B cell (primary cell): ENCODE results near the gene DIP2B.

Source experiments
- EZH2 ChIP-seq: IDR thresholded peaks from 2 replicates; pipeline ENCODE4 v1.6.1; 2012; ENCODE audit warnings: borderline replicate concordance, low read depth, mild to moderate bottlenecking, moderate library complexity, low read length; ENCODE audit not compliant: insufficient read depth, poor library complexity, severe bottlenecking
- TF ChIP-seq, protein P1 (sequence below): fragments of 200-600 bp; IDR thresholded peaks from one replicate; pipeline ENCODE4 v1.8.0; 2022; ENCODE audit warnings: antibody characterized with exemption, mild to moderate bottlenecking

DNA sequence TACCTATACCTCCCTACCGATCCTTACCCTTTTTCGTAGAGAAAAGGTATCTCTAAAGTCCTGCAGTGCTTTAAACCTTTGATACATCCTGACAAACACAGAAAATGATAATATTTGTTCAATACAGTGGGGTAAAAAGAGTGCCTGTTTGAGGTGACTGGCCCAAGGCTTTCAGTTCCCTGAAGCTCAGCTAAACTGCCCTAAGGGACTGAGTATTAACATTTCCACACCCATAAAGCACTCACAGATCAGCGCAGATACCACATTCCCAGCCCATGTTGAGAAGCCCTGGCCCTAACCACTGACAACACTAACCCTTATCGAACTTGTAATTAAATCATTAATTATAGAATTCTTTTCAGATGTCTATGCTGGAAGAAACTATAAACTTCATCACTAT is 108.7 kb downstream of the DIP2B start:
- TF ChIP-seq, protein P1, sequence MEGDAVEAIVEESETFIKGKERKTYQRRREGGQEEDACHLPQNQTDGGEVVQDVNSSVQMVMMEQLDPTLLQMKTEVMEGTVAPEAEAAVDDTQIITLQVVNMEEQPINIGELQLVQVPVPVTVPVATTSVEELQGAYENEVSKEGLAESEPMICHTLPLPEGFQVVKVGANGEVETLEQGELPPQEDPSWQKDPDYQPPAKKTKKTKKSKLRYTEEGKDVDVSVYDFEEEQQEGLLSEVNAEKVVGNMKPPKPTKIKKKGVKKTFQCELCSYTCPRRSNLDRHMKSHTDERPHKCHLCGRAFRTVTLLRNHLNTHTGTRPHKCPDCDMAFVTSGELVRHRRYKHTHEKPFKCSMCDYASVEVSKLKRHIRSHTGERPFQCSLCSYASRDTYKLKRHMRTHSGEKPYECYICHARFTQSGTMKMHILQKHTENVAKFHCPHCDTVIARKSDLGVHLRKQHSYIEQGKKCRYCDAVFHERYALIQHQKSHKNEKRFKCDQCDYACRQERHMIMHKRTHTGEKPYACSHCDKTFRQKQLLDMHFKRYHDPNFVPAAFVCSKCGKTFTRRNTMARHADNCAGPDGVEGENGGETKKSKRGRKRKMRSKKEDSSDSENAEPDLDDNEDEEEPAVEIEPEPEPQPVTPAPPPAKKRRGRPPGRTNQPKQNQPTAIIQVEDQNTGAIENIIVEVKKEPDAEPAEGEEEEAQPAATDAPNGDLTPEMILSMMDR: no peak
- TF ChIP-seq EZH2: no peak
